Mammary epithelial cell (primary cell): ENCODE data around the gene OR51E1.

Experiments used
- EZH2 ChIP-seq: IDR thresholded peaks from 2 replicates; pipeline ENCODE4 v1.6.1; 2012; ENCODE audit warnings: low read length, inconsistent platforms, borderline replicate concordance
- TF ChIP-seq, protein P1 (sequence below), 2 donors: IDR thresholded peaks in 1 of 2; conservative IDR thresholded peaks in 1 of 2; 2 replicates each; pipeline ENCODE4 v1.5.1; 2011 to 2012; ENCODE audit warnings: inconsistent platforms in 2 of 2, low read length in 2 of 2, mild to moderate bottlenecking in 2 of 2, control low read depth in 1 of 2, low read depth in 1 of 2; ENCODE audit not compliant: insufficient read depth in 1 of 2; ENCODE audit errors: extremely low read depth in 1 of 2

DNA sequence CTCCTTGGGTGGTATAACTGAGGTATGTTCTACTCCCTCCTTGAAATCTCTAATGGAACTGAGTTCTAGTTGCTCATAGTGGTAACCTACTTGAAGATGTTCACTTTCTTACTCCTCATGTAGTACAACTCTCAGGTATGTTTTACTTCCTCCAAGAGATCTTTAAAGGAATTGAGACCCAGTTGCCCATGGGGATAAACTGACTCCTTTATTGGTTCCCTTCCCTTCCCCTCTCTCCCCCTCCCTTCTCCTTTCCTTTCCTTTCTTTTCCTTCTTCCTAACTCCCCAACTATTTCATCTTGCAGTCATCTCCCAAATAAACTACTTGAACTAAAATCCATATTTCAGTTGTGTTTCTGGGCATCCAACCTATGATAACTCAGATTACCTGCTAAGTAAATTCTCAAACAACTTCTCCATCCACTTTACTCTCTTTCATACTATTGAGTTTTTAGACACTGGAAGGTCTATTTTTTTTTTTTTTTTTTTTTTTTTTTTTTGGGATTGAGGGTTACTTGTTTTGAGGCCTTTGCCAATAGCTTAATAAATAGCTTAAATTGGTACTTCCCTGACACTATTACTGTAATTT, 27.8 kb upstream of the OR51E1 start:
- TF ChIP-seq, protein P1, sequence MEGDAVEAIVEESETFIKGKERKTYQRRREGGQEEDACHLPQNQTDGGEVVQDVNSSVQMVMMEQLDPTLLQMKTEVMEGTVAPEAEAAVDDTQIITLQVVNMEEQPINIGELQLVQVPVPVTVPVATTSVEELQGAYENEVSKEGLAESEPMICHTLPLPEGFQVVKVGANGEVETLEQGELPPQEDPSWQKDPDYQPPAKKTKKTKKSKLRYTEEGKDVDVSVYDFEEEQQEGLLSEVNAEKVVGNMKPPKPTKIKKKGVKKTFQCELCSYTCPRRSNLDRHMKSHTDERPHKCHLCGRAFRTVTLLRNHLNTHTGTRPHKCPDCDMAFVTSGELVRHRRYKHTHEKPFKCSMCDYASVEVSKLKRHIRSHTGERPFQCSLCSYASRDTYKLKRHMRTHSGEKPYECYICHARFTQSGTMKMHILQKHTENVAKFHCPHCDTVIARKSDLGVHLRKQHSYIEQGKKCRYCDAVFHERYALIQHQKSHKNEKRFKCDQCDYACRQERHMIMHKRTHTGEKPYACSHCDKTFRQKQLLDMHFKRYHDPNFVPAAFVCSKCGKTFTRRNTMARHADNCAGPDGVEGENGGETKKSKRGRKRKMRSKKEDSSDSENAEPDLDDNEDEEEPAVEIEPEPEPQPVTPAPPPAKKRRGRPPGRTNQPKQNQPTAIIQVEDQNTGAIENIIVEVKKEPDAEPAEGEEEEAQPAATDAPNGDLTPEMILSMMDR (conservative IDR thresholded peaks at IDR 0.05 in 1 of 2, IDR thresholded peaks at IDR 0.05 in 1 of 2; ENCODE audit: extremely low read depth in 1 of 2, insufficient read depth in 1 of 2, low read depth in 1 of 2, low read length in 2 of 2), result no peak
- no peak for TF ChIP-seq EZH2
